ENCODE data around the gene PLD3.

DNA sequence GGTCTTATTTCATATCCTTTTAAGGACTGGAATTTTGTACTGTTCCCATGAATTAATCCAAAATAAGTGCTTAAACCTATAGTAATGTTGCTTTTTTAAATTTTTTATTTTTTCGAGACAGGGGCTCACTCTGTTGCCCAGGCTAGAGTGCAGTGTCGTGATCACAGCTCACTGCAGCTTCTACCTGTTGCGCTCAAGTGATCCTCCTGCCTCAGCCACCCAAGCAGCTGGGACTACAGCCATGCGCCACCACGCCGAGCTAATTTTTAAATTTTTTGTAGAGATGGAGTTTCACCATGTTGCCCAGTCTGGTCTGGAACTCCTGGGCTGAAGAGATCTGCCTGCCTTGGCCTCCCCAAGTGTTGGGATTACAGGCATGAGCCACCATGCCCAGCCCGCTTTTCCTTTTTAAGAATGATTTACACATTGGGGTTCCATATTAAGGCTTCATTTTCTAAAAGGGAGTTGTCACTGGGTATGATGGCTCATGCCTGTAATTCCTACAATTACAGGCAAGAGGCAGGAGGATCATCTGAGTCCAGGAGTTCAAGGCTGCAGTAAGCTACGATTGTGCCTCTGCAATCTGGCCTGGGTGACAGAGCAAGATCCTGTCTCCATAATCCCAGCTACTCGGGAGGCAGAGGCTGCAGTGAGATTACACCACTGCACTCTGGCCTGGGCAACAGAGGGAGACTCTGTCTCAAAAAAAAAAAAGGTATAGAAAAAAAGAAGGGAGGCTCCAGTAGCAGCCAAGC lies 35.1 kb upstream of the PLD3 start:
- TF ChIP-seq, protein P1, sequence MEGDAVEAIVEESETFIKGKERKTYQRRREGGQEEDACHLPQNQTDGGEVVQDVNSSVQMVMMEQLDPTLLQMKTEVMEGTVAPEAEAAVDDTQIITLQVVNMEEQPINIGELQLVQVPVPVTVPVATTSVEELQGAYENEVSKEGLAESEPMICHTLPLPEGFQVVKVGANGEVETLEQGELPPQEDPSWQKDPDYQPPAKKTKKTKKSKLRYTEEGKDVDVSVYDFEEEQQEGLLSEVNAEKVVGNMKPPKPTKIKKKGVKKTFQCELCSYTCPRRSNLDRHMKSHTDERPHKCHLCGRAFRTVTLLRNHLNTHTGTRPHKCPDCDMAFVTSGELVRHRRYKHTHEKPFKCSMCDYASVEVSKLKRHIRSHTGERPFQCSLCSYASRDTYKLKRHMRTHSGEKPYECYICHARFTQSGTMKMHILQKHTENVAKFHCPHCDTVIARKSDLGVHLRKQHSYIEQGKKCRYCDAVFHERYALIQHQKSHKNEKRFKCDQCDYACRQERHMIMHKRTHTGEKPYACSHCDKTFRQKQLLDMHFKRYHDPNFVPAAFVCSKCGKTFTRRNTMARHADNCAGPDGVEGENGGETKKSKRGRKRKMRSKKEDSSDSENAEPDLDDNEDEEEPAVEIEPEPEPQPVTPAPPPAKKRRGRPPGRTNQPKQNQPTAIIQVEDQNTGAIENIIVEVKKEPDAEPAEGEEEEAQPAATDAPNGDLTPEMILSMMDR (IDR thresholded peaks at IDR 0.05; ENCODE audit: low read depth, low read length, poor library complexity, severe bottlenecking), result no peak
- no peak for TF ChIP-seq EZH2phosphoT487 (IDR thresholded peaks at IDR 0.05; ENCODE audit: borderline replicate concordance, low read length)
